ENCODE results near the gene PALLD. TPM values are rescaled to one million over a fixed set of nuclear protein-coding genes. Genes with fewer than 3 reads are reported as not detected.

The PALLD gene
- total and polyA plus RNA-seq, 2 of the 8 experiments (the other 6 are each of a cell fraction or from before 2014, with no cell fraction given): 10.5 to 25.0 TPM

GRCh38 chr4:168796362-168797106 is 299.7 kb downstream of the PALLD start:
- TF ChIP-seq BCL11A (IDR thresholded peaks at IDR 0.05; ENCODE audit: low read depth in 2 of 2, low read length in 2 of 2) (no peak), GABPA (IDR thresholded peaks at IDR 0.05; ENCODE audit: borderline replicate concordance, insufficient read depth, low read length) (no peak), SP4 (IDR thresholded peaks at IDR 0.05; ENCODE audit: low read length) (no peak), RNF2 (IDR thresholded peaks at IDR 0.05; ENCODE audit: borderline replicate concordance, low read depth, low read length, missing control alignments, poor library complexity, severe bottlenecking) (no peak), EGR1 (IDR thresholded peaks at IDR 0.05; ENCODE audit: borderline replicate concordance, low read depth, low read length) (no peak), ZNF274 (IDR thresholded peaks at IDR 0.05; ENCODE audit: borderline replicate concordance, extremely low read depth, low read length) (no peak), NRF1 (IDR thresholded peaks at IDR 0.05; ENCODE audit: low read depth, low read length) (no peak), KDM1A (IDR thresholded peaks at IDR 0.05; ENCODE audit: borderline replicate concordance, low read length) (no peak), FOSL1 (IDR thresholded peaks at IDR 0.05; ENCODE audit: insufficient read depth, low read depth, low read length) (no peak), CHD2 (IDR thresholded peaks at IDR 0.05; ENCODE audit: low read length) (no peak), CBX8 (IDR thresholded peaks at IDR 0.05; ENCODE audit: borderline replicate concordance, low read depth, low read length) (no peak), JUN (IDR thresholded peaks at IDR 0.05; ENCODE audit: low read depth, low read length) (no peak)
- Histone ChIP-seq H3K27me3 (replicated peaks in 1 of 4; ENCODE audit: control insufficient read depth in 3 of 4, extremely low read depth in 1 of 4, insufficient read depth in 3 of 4, low read length in 3 of 4) (no peaks in the 10 kb centered on the region), H2BK120ac (replicated peaks; ENCODE audit: low read depth, low read length) (no peak overlapping the region), H4K20me1 (replicated peaks in 1 of 2; ENCODE audit: control insufficient read depth in 1 of 2, insufficient read depth in 2 of 2, low read length in 2 of 2) (no peaks in the 10 kb centered on the region), H3K4me2 (ENCODE audit: insufficient read depth in 1 of 2, low read depth in 2 of 2, low read length in 2 of 2) (no peak overlapping the region), H4K91ac (replicated peaks; ENCODE audit: insufficient read length, low read length) (no peak overlapping the region), H3K18ac (ENCODE audit: extremely low read depth, low read length) (no peak overlapping the region), H3K79me1 (ENCODE audit: low read depth, low read length) (no peaks in the 10 kb centered on the region), H3K23ac (ENCODE audit: insufficient read length) (no peak overlapping the region), H3K56ac (replicated peaks; ENCODE audit: insufficient read length, low read depth, low read length) (no peak overlapping the region), H2BK5ac (ENCODE audit: low read depth, low read length) (no peak overlapping the region), H3K4ac (replicated peaks; ENCODE audit: insufficient read length, low read depth, low read length) (no peak overlapping the region), H3K9ac (replicated peaks in 1 of 4; ENCODE audit: extremely low read depth in 1 of 4, low read depth in 3 of 4, low read length in 3 of 4) (no peak overlapping the region), H4K8ac (ENCODE audit: extremely low read depth, insufficient read depth, low read length) (no peak overlapping the region), H2BK20ac (ENCODE audit: low read length) (no peak overlapping the region), H3K27ac (ENCODE audit: low read depth, low read length) (no peak overlapping the region), H3K79me2 (ENCODE audit: control insufficient read depth in 1 of 2, insufficient read depth in 2 of 2, low read length in 2 of 2) (no peaks in the 10 kb centered on the region), H2BK12ac (ENCODE audit: low read depth, low read length) (no peak overlapping the region), H4K5ac (ENCODE audit: insufficient read length, low read depth, low read length) (no peak overlapping the region), H3K14ac (ENCODE audit: insufficient read length) (no peak overlapping the region), H2BK15ac (ENCODE audit: low read length) (no peak overlapping the region), H3K9me3 (ENCODE audit: insufficient read depth in 2 of 2, low read depth in 1 of 2, low read length in 1 of 2) (no peaks in the 10 kb centered on the region), H2AFZ (ENCODE audit: low read length) (no peak overlapping the region), H3K4me3 (ENCODE audit: extremely low read depth in 1 of 4, insufficient read depth in 2 of 4, low read depth in 3 of 4, low read length in 4 of 4) (no peak overlapping the region), H3K36me3 (ENCODE audit: control insufficient read depth in 2 of 4, insufficient read depth in 4 of 4, low read length in 3 of 4) (no peaks in the 10 kb centered on the region), H3K4me1 (replicated peaks in 1 of 4; ENCODE audit: control insufficient read depth in 3 of 4, insufficient read depth in 4 of 4, low read length in 3 of 4) (no peaks in the 10 kb centered on the region), H2AK5ac (ENCODE audit: low read depth, low read length) (no peak overlapping the region), H3K23me2 (ENCODE audit: low read depth, low read length) (no peaks in the 10 kb centered on the region)
- 90% methylated on average over 5 of the region's 5 CpGs; no CpG with 5 or more reads in 1 of the 2 experiments for WGBS, 2 experiments (ENCODE audit: extremely low coverage in 1 of 2, insufficient coverage in 1 of 2, insufficient read length in 1 of 2, insufficient replicate concordance in 2 of 2, low coverage in 1 of 2, low lambda C conversion rate in 2 of 2, missing lambda C conversion rate in 1 of 2)
- DNase-seq (ENCODE audit: low read depth in 1 of 2, low spot score in 2 of 2) (no peak), FAIRE-seq (no peak)
- ChIA-PET POLR2A (ENCODE audit: partially characterized antibody) (interaction anchor here (0.6 kb wide), 1 partner anchor 15 kb away, joined by 3 read pairs; no protein-coding TSS in a partner anchor), CTCF (ENCODE audit: partially characterized antibody) (no interaction called here)

Measured in H1 (cell line).